ENCODE data around the gene PCK2.

Gene PCK2

DNA sequence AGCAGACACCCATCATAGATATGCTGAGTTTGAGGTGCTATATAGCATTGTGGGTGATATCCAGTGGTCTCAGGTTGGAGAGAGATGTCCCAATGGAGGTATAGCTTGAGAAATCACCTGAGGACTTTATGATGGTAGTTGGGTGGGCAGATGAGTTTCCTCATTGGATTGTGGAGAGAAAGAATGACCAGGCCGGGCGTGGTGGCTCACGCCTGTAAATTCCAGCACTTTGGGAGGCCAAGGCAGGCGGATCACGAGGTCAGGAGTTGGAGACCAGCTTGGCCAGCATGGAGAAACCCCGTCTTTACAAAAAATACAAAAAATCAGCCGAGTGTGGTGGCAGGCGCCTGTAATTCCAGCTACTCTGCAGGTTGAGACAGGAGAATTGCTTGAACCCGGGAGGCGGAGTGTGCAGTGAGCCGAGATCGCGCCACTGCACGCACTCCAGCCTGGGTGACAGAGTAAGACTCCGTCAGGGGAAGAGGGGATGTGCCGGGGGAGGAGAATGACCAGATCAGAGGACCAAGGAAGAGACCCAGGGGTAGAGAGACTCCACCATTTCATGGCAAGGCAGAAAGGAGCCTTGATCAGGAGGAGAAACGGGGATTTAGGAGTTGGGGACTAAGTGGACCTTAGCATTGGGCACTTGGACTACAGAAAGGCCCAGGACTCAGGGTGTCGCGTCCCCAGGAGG, 757 bp upstream of the PCK2 start:
- H3K4me3 ChIP-seq (ENCODE audit: low read depth, low read length), result peak overlapping the region; percentile 74

DNA sequence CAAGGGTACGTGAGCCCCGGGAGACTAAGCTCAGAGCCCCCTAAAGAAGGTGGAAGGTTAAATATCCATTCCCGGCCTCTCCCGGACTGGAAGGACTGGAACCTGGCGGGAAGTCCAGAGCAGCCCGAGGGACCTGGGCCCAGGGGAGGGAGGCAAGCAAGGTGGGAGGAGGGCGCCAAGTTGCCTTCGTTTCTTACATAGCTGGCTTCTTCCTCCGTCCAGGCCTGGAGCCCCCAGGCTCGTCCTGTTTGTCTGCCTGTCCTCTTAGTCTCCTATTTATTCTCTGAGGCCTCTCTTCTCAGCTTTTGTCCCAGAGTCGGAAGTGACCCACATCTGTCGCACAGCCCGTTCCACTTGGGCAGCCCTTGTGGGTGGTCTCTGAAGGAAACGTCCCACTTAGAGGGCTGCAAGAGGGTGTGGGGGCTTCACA, 745 bp downstream of the PCK2 start:
- H3K4me3 ChIP-seq (ENCODE audit: low read depth, low read length), result peak overlapping the region; percentile 74
- TF ChIP-seq, protein P1, sequence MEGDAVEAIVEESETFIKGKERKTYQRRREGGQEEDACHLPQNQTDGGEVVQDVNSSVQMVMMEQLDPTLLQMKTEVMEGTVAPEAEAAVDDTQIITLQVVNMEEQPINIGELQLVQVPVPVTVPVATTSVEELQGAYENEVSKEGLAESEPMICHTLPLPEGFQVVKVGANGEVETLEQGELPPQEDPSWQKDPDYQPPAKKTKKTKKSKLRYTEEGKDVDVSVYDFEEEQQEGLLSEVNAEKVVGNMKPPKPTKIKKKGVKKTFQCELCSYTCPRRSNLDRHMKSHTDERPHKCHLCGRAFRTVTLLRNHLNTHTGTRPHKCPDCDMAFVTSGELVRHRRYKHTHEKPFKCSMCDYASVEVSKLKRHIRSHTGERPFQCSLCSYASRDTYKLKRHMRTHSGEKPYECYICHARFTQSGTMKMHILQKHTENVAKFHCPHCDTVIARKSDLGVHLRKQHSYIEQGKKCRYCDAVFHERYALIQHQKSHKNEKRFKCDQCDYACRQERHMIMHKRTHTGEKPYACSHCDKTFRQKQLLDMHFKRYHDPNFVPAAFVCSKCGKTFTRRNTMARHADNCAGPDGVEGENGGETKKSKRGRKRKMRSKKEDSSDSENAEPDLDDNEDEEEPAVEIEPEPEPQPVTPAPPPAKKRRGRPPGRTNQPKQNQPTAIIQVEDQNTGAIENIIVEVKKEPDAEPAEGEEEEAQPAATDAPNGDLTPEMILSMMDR (IDR thresholded peaks at IDR 0.05; ENCODE audit: low read depth, low read length), result no peak

More for the DNA sequence above, 757 bp upstream of the PCK2 start:
- TF ChIP-seq, protein P1 (IDR thresholded peaks at IDR 0.05; ENCODE audit: low read depth, low read length), result no peak

DNA sequence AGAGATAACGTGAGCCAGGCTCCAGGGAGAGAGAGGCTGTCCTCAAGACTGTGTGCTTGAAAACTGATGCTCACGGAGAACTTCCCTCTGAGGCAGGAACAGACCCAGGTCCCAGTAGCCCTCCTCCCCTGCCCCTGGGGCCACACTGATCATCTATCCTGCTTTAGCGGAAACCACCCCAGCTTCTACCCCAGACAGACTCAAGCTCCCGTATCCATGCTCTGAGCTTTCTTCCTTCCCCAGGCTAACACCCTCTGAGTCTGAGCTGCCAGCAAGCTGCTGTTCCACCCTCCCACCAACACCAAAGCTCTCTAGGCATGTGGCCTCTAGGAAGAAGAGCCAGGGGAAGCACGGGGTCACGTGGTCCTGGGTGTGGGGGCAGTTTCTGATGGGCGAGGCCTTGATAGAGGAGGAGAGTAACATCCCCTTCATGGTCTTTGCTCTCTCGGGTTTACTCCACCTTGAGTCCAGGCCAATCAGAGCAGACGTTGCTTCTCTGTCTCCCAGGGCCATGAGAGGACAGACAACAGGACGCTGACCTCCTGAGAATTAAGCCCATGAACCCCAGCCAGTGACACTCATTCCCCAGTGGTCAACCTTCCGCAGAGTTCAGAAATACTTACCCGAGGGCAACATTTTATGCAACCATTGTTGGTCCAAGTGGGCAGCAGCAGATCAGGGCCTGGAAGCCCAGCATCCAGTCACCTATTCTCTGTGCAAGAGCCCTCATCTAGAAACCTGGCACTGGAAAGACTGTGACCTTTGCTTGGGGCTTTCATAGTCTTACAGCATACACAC, 1.4 kb downstream of the PCK2 start:
- TF ChIP-seq, protein P1 (IDR thresholded peaks at IDR 0.05; ENCODE audit: low read depth, low read length), result no peak
- peak overlapping the region; percentile 74 for H3K4me3 ChIP-seq (ENCODE audit: low read depth, low read length)

DNA sequence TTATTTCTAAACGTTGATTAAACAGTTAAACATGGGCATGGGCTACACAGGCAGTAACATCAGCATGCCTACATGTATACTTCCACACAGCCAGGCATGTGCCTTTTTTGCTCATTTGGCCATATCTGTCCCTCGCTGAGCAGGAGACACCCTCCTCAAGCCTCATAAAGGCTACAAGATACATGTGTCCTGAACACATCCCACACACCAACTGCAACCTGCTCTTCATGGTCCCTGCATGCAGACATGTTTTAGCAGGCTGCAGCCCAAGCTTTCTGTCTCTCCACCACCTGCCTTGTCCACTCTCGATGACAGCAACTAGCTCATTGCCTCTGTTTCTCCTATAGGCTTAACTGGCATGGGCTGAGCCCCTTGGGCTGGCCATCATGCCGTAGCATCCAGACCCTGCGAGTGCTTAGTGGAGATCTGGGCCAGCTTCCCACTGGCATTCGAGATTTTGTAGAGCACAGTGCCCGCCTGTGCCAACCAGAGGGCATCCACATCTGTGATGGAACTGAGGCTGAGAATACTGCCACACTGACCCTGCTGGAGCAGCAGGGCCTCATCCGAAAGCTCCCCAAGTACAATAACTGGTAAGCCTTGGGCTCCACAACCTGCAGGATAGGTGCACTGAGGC, 2.6 kb downstream of the PCK2 start:
- no peak overlapping the region for H3K4me3 ChIP-seq (ENCODE audit: low read depth, low read length)

DNA sequence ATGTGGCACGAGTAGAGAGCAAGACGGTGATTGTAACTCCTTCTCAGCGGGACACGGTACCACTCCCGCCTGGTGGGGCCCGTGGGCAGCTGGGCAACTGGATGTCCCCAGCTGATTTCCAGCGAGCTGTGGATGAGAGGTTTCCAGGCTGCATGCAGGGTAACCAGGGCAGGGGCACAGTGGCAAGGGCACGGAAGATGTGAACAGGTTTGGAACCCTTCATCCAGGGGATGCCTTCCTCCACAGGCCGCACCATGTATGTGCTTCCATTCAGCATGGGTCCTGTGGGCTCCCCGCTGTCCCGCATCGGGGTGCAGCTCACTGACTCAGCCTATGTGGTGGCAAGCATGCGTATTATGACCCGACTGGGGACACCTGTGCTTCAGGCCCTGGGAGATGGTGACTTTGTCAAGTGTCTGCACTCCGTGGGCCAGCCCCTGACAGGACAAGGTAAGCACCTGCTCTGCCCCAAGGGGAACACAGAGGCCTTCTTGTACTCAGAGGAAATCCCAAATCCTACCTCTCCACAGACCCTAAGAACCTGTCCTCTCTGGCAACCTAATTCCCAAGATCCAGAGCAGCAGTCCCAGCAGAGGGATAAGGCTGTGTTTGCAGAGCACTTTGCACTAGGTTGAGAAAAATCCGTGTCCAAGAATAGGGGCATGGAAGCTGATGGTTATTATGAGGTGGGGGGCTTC, 4.3 kb downstream of the PCK2 start:
- no peak overlapping the region for H3K4me3 ChIP-seq (ENCODE audit: low read depth, low read length)
- TF ChIP-seq, protein P1 (IDR thresholded peaks at IDR 0.05; ENCODE audit: low read depth, low read length), result no peak

More for the DNA sequence above, 2.6 kb downstream of the PCK2 start:
- TF ChIP-seq, protein P1 (IDR thresholded peaks at IDR 0.05; ENCODE audit: low read depth, low read length), result no peak

DNA sequence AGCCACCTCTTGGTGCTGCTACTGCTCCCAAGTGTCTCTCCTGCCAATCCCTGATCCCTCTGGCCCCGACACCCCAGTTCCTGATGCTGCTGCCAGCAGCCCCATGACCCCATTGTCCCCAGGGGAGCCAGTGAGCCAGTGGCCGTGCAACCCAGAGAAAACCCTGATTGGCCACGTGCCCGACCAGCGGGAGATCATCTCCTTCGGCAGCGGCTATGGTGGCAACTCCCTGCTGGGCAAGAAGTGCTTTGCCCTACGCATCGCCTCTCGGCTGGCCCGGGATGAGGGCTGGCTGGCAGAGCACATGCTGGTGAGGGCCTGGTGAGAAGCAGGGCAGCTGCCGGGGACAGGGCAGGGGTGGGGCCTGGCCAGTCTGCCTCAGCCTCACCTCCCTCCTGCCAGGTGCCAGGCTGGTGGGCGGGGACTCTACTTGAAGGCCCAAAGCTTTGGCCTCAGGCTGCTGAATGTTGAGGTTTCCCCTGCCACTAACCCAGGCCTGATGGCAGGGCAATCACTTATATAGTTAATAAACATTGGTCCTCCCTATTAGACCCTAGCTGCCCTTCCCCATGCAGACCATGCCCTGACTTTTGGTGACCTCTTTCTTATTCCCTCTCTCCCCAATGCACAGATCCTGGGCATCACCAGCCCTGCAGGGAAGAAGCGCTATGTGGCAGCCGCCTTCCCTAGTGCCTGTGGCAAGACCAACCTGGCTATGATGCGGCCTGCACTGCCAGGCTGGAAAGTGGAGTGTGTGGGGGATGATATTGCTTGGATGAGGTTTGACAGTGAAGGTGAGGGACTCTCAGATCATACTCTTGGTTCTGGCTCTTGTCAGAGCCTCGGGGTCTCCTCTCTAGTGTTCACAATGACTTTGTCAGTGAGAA, 5.1 kb downstream of the PCK2 start:
- TF ChIP-seq, protein P1 (IDR thresholded peaks at IDR 0.05; ENCODE audit: low read depth, low read length), result no peak
- H3K4me3 ChIP-seq (ENCODE audit: low read depth, low read length), result no peak overlapping the region

Measured in WI38 (cell line).